Heart left ventricle (tissue), 13 donors: ENCODE data around the gene MIDN.

ENCODE experiments used
- CTCF ChIP-seq, 12 donors: fragments of 200-600 bp; sonication (generic) in 4 of 12; IDR thresholded peaks; one replicate each; pipeline versions ENCODE4 v1.5.0 to v1.8.0; 2018 to 2022; ENCODE audit warnings: antibody characterized with exemption in 12 of 12, mild to moderate bottlenecking in 5 of 12
- POLR2A ChIP-seq, 2 donors: fragments of 450-650 bp; IDR thresholded peaks; one replicate each; pipeline ENCODE4 v1.6.1; 2017; ENCODE audit warnings: antibody characterized with exemption in 2 of 2, mild to moderate bottlenecking in 2 of 2, moderate library complexity in 2 of 2
- donor health status: ischemic (EF 13 %, LVEDD 7.1; RV severe dilation, severe dysfunction).
- donor health status: DM: no; HTN: yes; CAD: no.
- donor health status: DM: no; HTN: no; CAD: no.
- donor health status: ischemic (EF 25% LVEDD 6.9; RV normal size, moderate dysfunction).
- donor health status: ischemic (EF 25% LVEDD 5.7; RV mildly dilated, moderate dysfunction).
- donor health status: ischemic (EF 35%, LVEDD 5.7; RV mildly dilated, moderate dysfunction).
- donor health status: nonischemic (EF 11% LVEDD 7.7; RV severe dilation, severe dysfunction).
- donor health status: DM: yes; HTN: yes; CAD: no.
- donor health status: PGD.
- donor health status: ischemic (EF 29% LVEDD 5.4; RV normal size, mild dysfunction).
- donor health status: nonischemic (EF 23%, LVEDD 6.1; RV moderate dilation, normal function).

DNA sequence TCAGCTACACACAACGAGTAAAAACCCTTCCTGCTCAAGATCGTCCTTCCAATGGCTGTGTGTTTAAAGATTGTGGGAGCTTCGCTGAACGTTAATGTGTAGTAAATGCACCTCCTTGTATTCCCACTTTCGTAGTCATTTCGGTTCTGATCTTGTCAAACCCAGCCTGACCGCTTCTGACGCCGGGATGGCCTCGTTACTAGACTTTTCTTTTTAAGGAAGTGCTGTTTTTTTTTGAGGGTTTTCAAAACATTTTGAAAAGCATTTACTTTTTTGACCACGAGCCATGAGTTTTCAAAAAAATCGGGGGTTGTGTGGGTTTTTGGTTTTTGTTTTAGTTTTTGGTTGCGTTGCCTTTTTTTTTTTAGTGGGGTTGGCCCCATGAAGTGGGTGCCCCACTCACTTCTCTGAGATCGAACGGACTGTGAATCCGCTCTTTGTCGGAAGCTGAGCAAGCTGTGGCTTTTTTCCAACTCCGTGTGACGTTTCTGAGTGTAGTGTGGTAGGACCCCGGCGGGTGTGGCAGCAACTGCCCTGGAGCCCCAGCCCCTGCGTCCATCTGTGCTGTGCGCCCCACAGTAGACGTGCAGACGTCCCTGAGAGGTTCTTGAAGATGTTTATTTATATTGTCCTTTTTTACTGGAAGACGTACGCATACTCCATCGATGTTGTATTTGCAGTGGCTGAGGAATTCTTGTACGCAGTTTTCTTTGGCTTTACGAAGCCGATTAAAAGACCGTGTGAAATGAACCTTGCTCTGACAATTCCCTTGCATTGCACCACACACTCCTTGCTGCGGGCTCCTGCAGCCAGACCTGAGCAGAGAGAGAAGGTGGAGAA, 24.3 kb downstream of the MIDN start:
- TF ChIP-seq CTCF (IDR thresholded peaks at IDR 0.05): no peak
- TF ChIP-seq POLR2A (IDR thresholded peaks at IDR 0.05): no peak
